Epithelial cell of esophagus (primary cell): Measurements from ENCODE around the gene P3H2.
"Not testable (repeated sequence)": the region's sequence is repeated elsewhere in the genome, so short reads cannot be mapped to it uniquely, and the experiment has no call there.

Experiments
- DNase-seq: peaks from one replicate; pipeline ENCODE4 v3.0.0; 2010; ENCODE audit warnings: low read depth
- H3K4me3 ChIP-seq: 2 replicates; pipeline ENCODE4 v1.5.1; 2011; ENCODE audit warnings: mild to moderate bottlenecking, low read length, control low read depth
- TF ChIP-seq, protein P1 (sequence below): IDR thresholded peaks from 2 replicates; pipeline ENCODE4 v1.5.1; 2011; ENCODE audit warnings: low read depth, mild to moderate bottlenecking, low read length, control low read depth, inconsistent platforms; ENCODE audit not compliant: insufficient read depth; ENCODE audit errors: missing control alignments

P3H2 gene

GRCh38 chr3:190120269-190121060, at the start of gene P3H2:
Gene P3H2, minus strand, starts transcription at chr3:190120897. Its CDS starts 166 bp downstream, at chr3:190120731.
- TF ChIP-seq, protein P1, sequence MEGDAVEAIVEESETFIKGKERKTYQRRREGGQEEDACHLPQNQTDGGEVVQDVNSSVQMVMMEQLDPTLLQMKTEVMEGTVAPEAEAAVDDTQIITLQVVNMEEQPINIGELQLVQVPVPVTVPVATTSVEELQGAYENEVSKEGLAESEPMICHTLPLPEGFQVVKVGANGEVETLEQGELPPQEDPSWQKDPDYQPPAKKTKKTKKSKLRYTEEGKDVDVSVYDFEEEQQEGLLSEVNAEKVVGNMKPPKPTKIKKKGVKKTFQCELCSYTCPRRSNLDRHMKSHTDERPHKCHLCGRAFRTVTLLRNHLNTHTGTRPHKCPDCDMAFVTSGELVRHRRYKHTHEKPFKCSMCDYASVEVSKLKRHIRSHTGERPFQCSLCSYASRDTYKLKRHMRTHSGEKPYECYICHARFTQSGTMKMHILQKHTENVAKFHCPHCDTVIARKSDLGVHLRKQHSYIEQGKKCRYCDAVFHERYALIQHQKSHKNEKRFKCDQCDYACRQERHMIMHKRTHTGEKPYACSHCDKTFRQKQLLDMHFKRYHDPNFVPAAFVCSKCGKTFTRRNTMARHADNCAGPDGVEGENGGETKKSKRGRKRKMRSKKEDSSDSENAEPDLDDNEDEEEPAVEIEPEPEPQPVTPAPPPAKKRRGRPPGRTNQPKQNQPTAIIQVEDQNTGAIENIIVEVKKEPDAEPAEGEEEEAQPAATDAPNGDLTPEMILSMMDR: no peak
- H3K4me3 ChIP-seq: peak within 1 kb of the TSS; percentile 58
- DNase-seq: peak; percentile 92

GRCh38 chr3:190169877-190170276, 49.2 kb upstream of the P3H2 start:
- no peak for DNase-seq
- H3K4me3 ChIP-seq: no peak overlapping the region
- TF ChIP-seq, protein P1: no peak

GRCh38 chr3:190169243-190169642, 48.5 kb upstream of the P3H2 start:
- DNase-seq: no peak
- TF ChIP-seq, protein P1: no peak
- H3K4me3 ChIP-seq: no peak overlapping the region

DNA sequence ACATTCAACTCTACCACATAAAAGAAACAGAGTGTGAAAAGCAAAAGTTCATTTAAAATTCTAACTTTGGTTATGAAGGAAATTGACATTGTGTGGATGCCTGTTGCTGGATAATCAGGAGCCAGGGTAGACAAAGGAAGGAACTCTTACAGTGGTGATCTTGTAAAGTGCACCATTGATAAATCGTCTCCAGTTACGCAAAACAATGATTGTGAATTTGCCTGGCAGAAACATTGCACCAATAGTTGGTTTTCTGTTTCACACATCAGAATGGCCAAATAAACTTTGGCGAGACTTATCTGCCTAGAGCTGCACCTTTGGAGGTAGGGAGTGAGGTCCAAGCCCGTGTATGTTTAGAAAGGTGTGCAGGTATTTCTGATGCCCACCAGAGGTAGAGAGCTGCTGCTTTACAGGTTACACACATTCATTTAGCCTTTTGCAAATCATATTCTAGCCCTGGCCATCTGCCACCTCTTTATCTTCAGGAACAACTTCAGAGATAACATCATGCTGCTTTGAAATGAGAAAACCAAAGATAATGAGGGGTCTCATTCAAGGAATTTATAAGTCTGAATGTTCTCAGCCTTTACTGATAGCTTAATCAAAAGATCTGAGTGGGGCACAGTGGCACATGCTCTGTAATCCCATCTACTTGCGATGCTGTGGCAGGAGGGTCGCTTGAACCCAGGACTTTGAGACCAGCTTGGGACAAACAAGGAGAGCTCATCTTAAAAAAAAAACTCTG, 47.4 kb upstream of the P3H2 start:
- no peak for DNase-seq
- TF ChIP-seq, protein P1: no peak
- no peak overlapping the region for H3K4me3 ChIP-seq

GRCh38 chr3:190166948-190167347, 46.3 kb upstream of the P3H2 start:
- TF ChIP-seq, protein P1: no peak
- H3K4me3 ChIP-seq: no peak overlapping the region
- DNase-seq: no peak

GRCh38 chr3:190165253-190165652, 44.6 kb upstream of the P3H2 start:
- no peak for DNase-seq
- TF ChIP-seq, protein P1: no peak
- no peak overlapping the region for H3K4me3 ChIP-seq

GRCh38 chr3:190162013-190162412, 41.3 kb upstream of the P3H2 start:
- not testable (repeated sequence) for DNase-seq, H3K4me3 ChIP-seq
